OCI-LY3 (cell line): ENCODE measurements around the gene ZNF496.
"Not testable (repeated sequence)": the region's sequence is repeated elsewhere in the genome, so short reads cannot be mapped to it uniquely, and the experiment has no call there.

Experiments
- H2AFZ ChIP-seq: fragments of 200-600, 300-600 bp; shearing (Covaris generic); 2 replicates; pipeline ENCODE4 v1.6.0; 2014; ENCODE audit warnings: antibody characterized with exemption, low read depth, low read length
- H3K27ac ChIP-seq: fragments of 200-600, 300-600 bp; sonication (generic); 2 replicates; pipeline ENCODE4 v1.5.1; 2014; ENCODE audit warnings: mild to moderate bottlenecking, low read length, moderate library complexity, mixed read lengths
- H3K27me3 ChIP-seq: fragments of 200-600, 300-600 bp; sonication (generic); 2 replicates; pipeline ENCODE4 v1.6.1; 2014; ENCODE audit warnings: low read depth, low read length, mixed read lengths
- H3K36me3 ChIP-seq: fragments of 200-600, 300-600 bp; sonication (generic); replicated peaks from 2 replicates; pipeline ENCODE3; 2014; ENCODE audit warnings: low read depth, low read length, mixed read lengths
- H3K4me1 ChIP-seq: fragments of 300-600, 200-600 bp; sonication (generic); 2 replicates; pipeline ENCODE4 v1.6.1; 2014; ENCODE audit warnings: low read length, mixed read lengths
- H3K4me2 ChIP-seq: fragments of 200-600, 300-600 bp; sonication (generic); 2 replicates; pipeline ENCODE4 v1.6.1; 2014; ENCODE audit warnings: low read length, mixed read lengths
- H3K4me3 ChIP-seq: fragments of 300-600, 200-600 bp; sonication (generic); 2 replicates; pipeline ENCODE4 v1.5.1; 2014; ENCODE audit warnings: antibody characterized with exemption, mild to moderate bottlenecking, low read length, moderate library complexity
- H3K79me2 ChIP-seq: fragments of 300-600, 200-600 bp; shearing (Covaris generic); 2 replicates; pipeline ENCODE4 v1.6.1; 2014; ENCODE audit warnings: mild to moderate bottlenecking, low read length, mixed read lengths
- H3K9ac ChIP-seq: fragments of 300-600, 200-600 bp; shearing (Covaris generic); 2 replicates; pipeline ENCODE4 v1.6.0; 2014; ENCODE audit warnings: mild to moderate bottlenecking, low read length, moderate library complexity
- H3K9me3 ChIP-seq: fragments of 200-600, 300-600 bp; shearing (Covaris generic); 2 replicates; pipeline ENCODE4 v1.6.1; 2014; ENCODE audit warnings: low read length, mixed read lengths; ENCODE audit not compliant: insufficient read depth
- H4K20me1 ChIP-seq: fragments of 200-600, 300-600 bp; sonication (generic); 2 replicates; pipeline ENCODE4 v1.6.1; 2016; ENCODE audit warnings: low read length, mixed read lengths; ENCODE audit not compliant: insufficient read depth
- CTCF ChIP-seq: fragments of 200-600, 300-600 bp; sonication (generic); IDR thresholded peaks from 2 replicates; pipeline ENCODE4 v1.5.1; 2014; ENCODE audit warnings: antibody characterized with exemption, low read length, low read depth
- EZH2phosphoT487 ChIP-seq: fragments of 200-600 bp; shearing (Covaris generic); IDR thresholded peaks from 2 replicates; pipeline ENCODE4 v1.6.1; 2018; ENCODE audit warnings: antibody characterized with exemption, mixed run types, low read depth

Gene ZNF496

GRCh38 chr1:247266053-247266452 is 65.6 kb downstream of the ZNF496 start:
- Histone ChIP-seq H3K9me3 (no peaks in the 10 kb centered on the region), H3K4me2 (no peak overlapping the region), H4K20me1 (no peaks in the 10 kb centered on the region), H3K4me1 (no peaks in the 10 kb centered on the region), H3K27ac (no peak overlapping the region), H2AFZ (no peak overlapping the region), H3K79me2 (no peaks in the 10 kb centered on the region), H3K36me3 (peaks cover 4% of the 10 kb centered on the region), H3K4me3 (no peak overlapping the region), H3K27me3 (no peaks in the 10 kb centered on the region), H3K9ac (no peak overlapping the region)
- TF ChIP-seq CTCF (no peak), EZH2phosphoT487 (no peak)

GRCh38 chr1:247255772-247256171 is 75.9 kb downstream of the ZNF496 start, which contains the start of gene VN1R5:
VN1R5 (plus strand) TSS chr1:247256072.
- not testable (repeated sequence) for H3K79me2 ChIP-seq, H3K27me3 ChIP-seq, H3K4me1 ChIP-seq, H3K9ac ChIP-seq, H3K27ac ChIP-seq, H3K36me3 ChIP-seq, H4K20me1 ChIP-seq, H2AFZ ChIP-seq, H3K9me3 ChIP-seq, H3K4me3 ChIP-seq, H3K4me2 ChIP-seq

GRCh38 chr1:247247568-247247967 is 84.1 kb downstream of the ZNF496 start:
- no peak overlapping the region for H3K4me2 ChIP-seq
- H3K36me3 ChIP-seq, result no peaks in the 10 kb centered on the region
- no peaks in the 10 kb centered on the region for H3K4me1 ChIP-seq
- TF ChIP-seq EZH2phosphoT487 (no peak), CTCF (no peak)
- H2AFZ ChIP-seq, result no peak overlapping the region
- peaks cover 8% of the 10 kb centered on the region; the same call in 1 of the 2 replicates for H3K9me3 ChIP-seq
- no peaks in the 10 kb centered on the region for H4K20me1 ChIP-seq
- no peaks in the 10 kb centered on the region for H3K79me2 ChIP-seq
- H3K27ac ChIP-seq, result no peak overlapping the region
- H3K27me3 ChIP-seq, result no peaks in the 10 kb centered on the region
- no peak overlapping the region for H3K4me3 ChIP-seq
- no peak overlapping the region for H3K9ac ChIP-seq
